Keratinocyte (primary cell): ENCODE data around the gene MGAT5B.

Source experiments
- EZH2 ChIP-seq: IDR thresholded peaks from one replicate; pipeline ENCODE4 v1.6.1; 2012; ENCODE audit warnings: inconsistent platforms, mild to moderate bottlenecking, low read length, moderate library complexity
- TF ChIP-seq, protein P1 (sequence below), 3 experiments: IDR thresholded peaks in 1 of 3; conservative IDR thresholded peaks in 1 of 3; optimal IDR thresholded peaks in 1 of 3; 2 replicates in 2 of 3; 3 replicates in 1 of 3; pipeline versions ENCODE3 to v1.5.1; 2011; ENCODE audit warnings: low read length in 3 of 3, mild to moderate bottlenecking in 3 of 3, moderate library complexity in 2 of 3, control low read depth in 1 of 3, inconsistent platforms in 1 of 3; ENCODE audit not compliant: insufficient read depth in 2 of 3; ENCODE audit errors: extremely low read depth in 1 of 3

DNA sequence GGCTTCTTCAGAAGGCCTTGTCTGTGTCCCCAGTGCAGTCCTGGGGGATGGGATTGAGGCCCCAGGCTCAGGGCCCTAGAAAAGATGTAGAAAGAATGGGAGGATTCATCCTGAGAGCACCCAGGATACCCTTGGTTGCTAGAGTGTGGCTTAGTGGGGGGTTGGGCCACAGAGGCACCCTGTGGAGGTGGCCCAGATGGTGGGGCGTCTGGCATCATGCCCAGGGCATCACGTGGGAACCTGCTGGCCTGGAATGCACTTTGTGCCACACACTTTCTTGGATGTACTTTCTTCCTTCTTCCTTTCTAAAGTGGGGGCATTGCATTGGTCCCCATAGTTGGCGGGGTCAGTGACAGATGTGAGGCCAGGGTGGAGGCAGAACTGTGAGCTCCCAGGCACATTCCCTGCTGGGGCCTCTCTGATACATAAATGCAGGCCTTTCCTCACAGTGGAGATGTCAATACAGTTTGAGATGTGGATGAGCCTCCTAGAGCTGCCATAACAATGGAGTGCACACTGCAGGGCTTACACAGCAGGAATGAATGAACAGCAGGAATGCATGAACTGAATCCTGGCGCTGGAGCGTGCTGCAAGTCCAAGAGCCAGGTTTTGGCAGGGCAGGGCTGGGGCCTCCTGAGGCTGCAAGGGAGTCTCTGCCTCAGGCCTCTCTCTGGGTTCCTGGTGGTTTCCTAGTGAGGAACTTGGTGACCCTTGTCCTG, 43.3 kb downstream of the MGAT5B start:
- TF ChIP-seq, protein P1, sequence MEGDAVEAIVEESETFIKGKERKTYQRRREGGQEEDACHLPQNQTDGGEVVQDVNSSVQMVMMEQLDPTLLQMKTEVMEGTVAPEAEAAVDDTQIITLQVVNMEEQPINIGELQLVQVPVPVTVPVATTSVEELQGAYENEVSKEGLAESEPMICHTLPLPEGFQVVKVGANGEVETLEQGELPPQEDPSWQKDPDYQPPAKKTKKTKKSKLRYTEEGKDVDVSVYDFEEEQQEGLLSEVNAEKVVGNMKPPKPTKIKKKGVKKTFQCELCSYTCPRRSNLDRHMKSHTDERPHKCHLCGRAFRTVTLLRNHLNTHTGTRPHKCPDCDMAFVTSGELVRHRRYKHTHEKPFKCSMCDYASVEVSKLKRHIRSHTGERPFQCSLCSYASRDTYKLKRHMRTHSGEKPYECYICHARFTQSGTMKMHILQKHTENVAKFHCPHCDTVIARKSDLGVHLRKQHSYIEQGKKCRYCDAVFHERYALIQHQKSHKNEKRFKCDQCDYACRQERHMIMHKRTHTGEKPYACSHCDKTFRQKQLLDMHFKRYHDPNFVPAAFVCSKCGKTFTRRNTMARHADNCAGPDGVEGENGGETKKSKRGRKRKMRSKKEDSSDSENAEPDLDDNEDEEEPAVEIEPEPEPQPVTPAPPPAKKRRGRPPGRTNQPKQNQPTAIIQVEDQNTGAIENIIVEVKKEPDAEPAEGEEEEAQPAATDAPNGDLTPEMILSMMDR (optimal IDR thresholded peaks at IDR 0.05 in 1 of 3, IDR thresholded peaks at IDR 0.05 in 1 of 3, conservative IDR thresholded peaks at IDR 0.05 in 1 of 3; ENCODE audit: extremely low read depth in 1 of 3, insufficient read depth in 2 of 3, low read length in 3 of 3), result no peak
- TF ChIP-seq EZH2, result no peak
